GM03348 (cell line): ENCODE measurements around the gene SARDH.
"Not testable (repeated sequence)": the region's sequence is repeated elsewhere in the genome, so short reads cannot be mapped to it uniquely, and the experiment has no call there.

Experiments used
- DNase-seq: peaks from one replicate; pipeline ENCODE4 v3.0.0; 2012; ENCODE audit warnings: low spot score

SARDH gene

GRCh38 chr9:133759946-133760345 is 21.8 kb upstream of the SARDH start:
- DNase-seq = no peak

- DNase-seq = no peak
These were observed 21.2 kb upstream of the SARDH start for GRCh38 chr9:133759146-133759900.

GRCh38 chr9:133758228-133758627 is 20.1 kb upstream of the SARDH start:
- no peak for DNase-seq

- no peak for DNase-seq
These were observed 16.6 kb upstream of the SARDH start for GRCh38 chr9:133754688-133755227.

- DNase-seq = no peak
These were observed 16.0 kb upstream of the SARDH start for GRCh38 chr9:133754187-133754586.

- DNase-seq = no peak
These were observed 14.7 kb upstream of the SARDH start for GRCh38 chr9:133752739-133753446.

- no peak for DNase-seq
These were observed 13.0 kb upstream of the SARDH start for GRCh38 chr9:133750982-133751649.

GRCh38 chr9:133747309-133747708 is 9.2 kb upstream of the SARDH start:
- no peak for DNase-seq

GRCh38 chr9:133744528-133744927 is 6.4 kb upstream of the SARDH start:
- DNase-seq = not testable (repeated sequence)

- peak; percentile 91 for DNase-seq
These were observed 4.8 kb upstream of the SARDH start for GRCh38 chr9:133742849-133743444.

- no peak for DNase-seq
These were observed 4.1 kb upstream of the SARDH start for GRCh38 chr9:133742251-133742650.

GRCh38 chr9:133741716-133742115 is 3.6 kb upstream of the SARDH start:
- DNase-seq = no peak

GRCh38 chr9:133740911-133741310 is 2.8 kb upstream of the SARDH start:
- no peak for DNase-seq

GRCh38 chr9:133739408-133740280 is 1.5 kb upstream of the SARDH start:
- DNase-seq = no peak

- DNase-seq = no peak
These were observed 581 bp upstream of the SARDH start for GRCh38 chr9:133738640-133739225.

GRCh38 chr9:133737071-133737773 is 930 bp downstream of the SARDH start:
- peak; percentile 4 for DNase-seq

- DNase-seq = no peak
These were observed 2.2 kb downstream of the SARDH start for GRCh38 chr9:133735931-133736330.

- no peak for DNase-seq
These were observed 2.8 kb downstream of the SARDH start for GRCh38 chr9:133735415-133735775.

GRCh38 chr9:133734590-133735414 is 3.4 kb downstream of the SARDH start:
- DNase-seq = no peak
